BE2C (cell line): ENCODE results near the gene CFAP73.

ENCODE experiments used
- DNase-seq: peaks from one replicate; pipeline ENCODE4 v3.0.0-alpha.2; 2020
- H3K27me3 ChIP-seq: fragments of 250-450 bp; sonication (Bioruptor Pico); 2 replicates; pipeline ENCODE4 v1.5.1; 2020; ENCODE audit warnings: mild to moderate bottlenecking
- H3K36me3 ChIP-seq: fragments of 250-450 bp; sonication (Bioruptor Pico); 2 replicates; pipeline ENCODE4 v1.5.1; 2020; ENCODE audit warnings: mild to moderate bottlenecking
- H3K4me1 ChIP-seq: fragments of 250-450 bp; sonication (Bioruptor Pico); 2 replicates; pipeline ENCODE4 v1.5.1; 2020
- H3K4me3 ChIP-seq: 2 replicates; pipeline ENCODE4 v1.5.1; 2011; ENCODE audit warnings: low read depth, low read length
- H3K9me3 ChIP-seq: fragments of 250-450 bp; sonication (Bioruptor Pico); 2 replicates; pipeline ENCODE4 v1.5.1; 2020
- TF ChIP-seq, protein P1 (sequence below): IDR thresholded peaks from 2 replicates; pipeline ENCODE4 v1.5.1; 2012; ENCODE audit warnings: mild to moderate bottlenecking, low read depth, low read length

CFAP73 gene

GRCh38 chr12:113164014-113164413 lies 14.5 kb downstream of the CFAP73 start:
- Histone ChIP-seq H3K27me3 (no peaks in the 10 kb centered on the region), H3K36me3 (peaks cover 53% of the 10 kb centered on the region), H3K4me3 (no peak overlapping the region), H3K9me3 (no peaks in the 10 kb centered on the region), H3K4me1 (peaks cover 8% of the 10 kb centered on the region)
- no peak for DNase-seq
- TF ChIP-seq, protein P1, sequence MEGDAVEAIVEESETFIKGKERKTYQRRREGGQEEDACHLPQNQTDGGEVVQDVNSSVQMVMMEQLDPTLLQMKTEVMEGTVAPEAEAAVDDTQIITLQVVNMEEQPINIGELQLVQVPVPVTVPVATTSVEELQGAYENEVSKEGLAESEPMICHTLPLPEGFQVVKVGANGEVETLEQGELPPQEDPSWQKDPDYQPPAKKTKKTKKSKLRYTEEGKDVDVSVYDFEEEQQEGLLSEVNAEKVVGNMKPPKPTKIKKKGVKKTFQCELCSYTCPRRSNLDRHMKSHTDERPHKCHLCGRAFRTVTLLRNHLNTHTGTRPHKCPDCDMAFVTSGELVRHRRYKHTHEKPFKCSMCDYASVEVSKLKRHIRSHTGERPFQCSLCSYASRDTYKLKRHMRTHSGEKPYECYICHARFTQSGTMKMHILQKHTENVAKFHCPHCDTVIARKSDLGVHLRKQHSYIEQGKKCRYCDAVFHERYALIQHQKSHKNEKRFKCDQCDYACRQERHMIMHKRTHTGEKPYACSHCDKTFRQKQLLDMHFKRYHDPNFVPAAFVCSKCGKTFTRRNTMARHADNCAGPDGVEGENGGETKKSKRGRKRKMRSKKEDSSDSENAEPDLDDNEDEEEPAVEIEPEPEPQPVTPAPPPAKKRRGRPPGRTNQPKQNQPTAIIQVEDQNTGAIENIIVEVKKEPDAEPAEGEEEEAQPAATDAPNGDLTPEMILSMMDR: no peak

- H3K27me3 ChIP-seq: no peaks in the 10 kb centered on the region
- H3K4me3 ChIP-seq: no peak overlapping the region
- TF ChIP-seq, protein P1: no peak
- peaks cover 8% of the 10 kb centered on the region for H3K4me1 ChIP-seq
- H3K36me3 ChIP-seq: peaks cover 53% of the 10 kb centered on the region
- DNase-seq: no peak
- no peaks in the 10 kb centered on the region for H3K9me3 ChIP-seq
Measured at GRCh38 chr12:113165521-113166450, 16.3 kb downstream of the CFAP73 start.

DNA sequence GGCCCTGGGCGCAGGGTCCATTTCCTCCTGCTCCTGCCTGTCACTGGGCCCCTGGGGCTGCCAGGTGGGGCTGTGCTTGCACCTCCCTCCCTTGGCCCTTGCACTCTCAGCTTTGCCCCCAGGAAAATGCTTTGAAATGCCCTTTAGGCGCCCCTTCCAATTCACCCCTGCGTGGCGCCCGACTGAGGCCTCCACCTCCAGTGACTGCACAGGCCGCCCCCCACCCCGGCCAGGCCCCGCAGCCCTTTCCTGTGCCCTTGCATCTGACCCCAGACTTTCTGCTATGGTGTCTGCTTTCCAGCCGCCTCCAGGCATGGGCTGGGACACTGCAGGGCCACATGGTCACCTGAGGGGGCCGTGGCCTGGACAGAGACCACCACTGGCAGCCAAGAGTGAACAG lies 18.3 kb downstream of the CFAP73 start:
- DNase-seq: no peak
- no peaks in the 10 kb centered on the region; the same call in 1 of the 2 replicates for H3K4me1 ChIP-seq
- no peaks in the 10 kb centered on the region for H3K27me3 ChIP-seq
- TF ChIP-seq, protein P1: no peak
- H3K9me3 ChIP-seq: no peaks in the 10 kb centered on the region
- H3K4me3 ChIP-seq: no peak overlapping the region
- H3K36me3 ChIP-seq: peaks cover 72% of the 10 kb centered on the region

DNA sequence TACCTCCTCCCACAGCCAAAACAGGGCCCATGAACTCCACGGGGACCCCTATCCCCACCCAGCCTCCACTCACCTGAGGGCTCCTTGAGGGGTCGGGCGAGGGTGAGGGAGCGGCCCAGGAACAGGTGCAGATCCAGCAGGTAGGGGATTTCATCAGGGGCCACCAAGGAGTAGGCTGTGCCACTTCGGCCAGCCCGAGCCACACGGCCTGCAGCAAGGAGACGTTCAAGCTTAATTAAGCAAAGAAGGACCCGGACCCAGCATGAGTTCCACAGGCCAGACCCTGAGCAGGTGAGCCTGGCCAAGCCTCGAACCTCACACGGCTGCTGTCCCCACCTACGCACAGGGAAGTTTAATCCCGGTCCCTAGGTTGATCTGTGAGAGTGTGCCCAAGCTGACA lies 20.2 kb downstream of the CFAP73 start:
- no peaks in the 10 kb centered on the region for H3K27me3 ChIP-seq
- TF ChIP-seq, protein P1: no peak
- H3K4me3 ChIP-seq: no peak overlapping the region
- no peaks in the 10 kb centered on the region; the same call in 1 of the 2 replicates for H3K4me1 ChIP-seq
- no peak for DNase-seq
- no peaks in the 10 kb centered on the region for H3K9me3 ChIP-seq
- H3K36me3 ChIP-seq: peaks cover 89% of the 10 kb centered on the region

DNA sequence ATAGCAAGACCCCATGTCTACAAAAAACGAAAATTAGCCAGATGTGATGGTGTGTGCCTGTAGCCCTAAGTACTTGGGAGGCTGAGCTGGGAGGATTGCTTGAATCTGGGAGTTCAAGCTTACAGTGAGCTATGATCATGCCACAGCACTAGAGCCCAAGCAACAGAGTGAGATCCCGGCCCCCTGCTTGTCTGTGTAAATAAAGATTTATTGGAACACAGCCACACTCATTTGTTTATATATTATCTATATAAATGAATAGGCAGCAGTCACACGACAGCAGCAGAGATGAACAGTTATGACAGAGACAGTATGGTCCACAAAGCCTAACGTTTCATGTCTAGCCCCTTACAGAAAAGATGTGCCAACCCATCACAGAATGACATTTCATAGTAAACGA lies 20.9 kb downstream of the CFAP73 start:
- Histone ChIP-seq H3K4me1 (no peaks in the 10 kb centered on the region; the same call in 1 of the 2 replicates), H3K4me3 (no peak overlapping the region), H3K9me3 (no peaks in the 10 kb centered on the region), H3K27me3 (no peaks in the 10 kb centered on the region), H3K36me3 (peaks cover 86% of the 10 kb centered on the region)
- no peak for DNase-seq
- TF ChIP-seq, protein P1: no peak

DNA sequence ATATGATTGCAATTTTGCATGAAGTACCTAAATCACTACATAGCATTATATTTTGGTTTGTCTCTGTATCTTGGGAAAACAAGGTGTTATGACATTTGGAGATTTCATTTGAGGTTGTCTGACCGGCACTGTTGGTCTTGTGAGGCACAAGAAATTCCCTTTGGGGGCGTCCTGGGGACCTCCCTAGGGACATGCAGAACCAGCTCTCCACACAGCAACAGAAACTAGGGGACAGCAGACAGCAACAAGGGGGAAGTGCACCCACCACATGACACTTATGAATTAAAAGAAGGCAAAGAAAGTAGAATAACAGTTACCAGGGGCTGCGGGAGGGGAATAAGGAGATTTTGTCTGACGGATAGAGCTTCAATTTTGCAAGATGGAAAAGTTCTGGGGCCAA lies 21.4 kb downstream of the CFAP73 start:
- no peak for DNase-seq
- no peaks in the 10 kb centered on the region; the same call in 1 of the 2 replicates for H3K4me1 ChIP-seq
- TF ChIP-seq, protein P1: no peak
- H3K9me3 ChIP-seq: no peaks in the 10 kb centered on the region
- no peaks in the 10 kb centered on the region for H3K27me3 ChIP-seq
- H3K4me3 ChIP-seq: no peak overlapping the region
- H3K36me3 ChIP-seq: peaks cover 82% of the 10 kb centered on the region
